GM19025 (cell line): Measurements from ENCODE around the gene MAPK12.

ENCODE experiments used
- ATAC-seq: cut with Tn5 transposase; IDR thresholded peaks from one replicate; pipeline ENCODE4 v1.9.1; 2021; ENCODE audit warnings: mild to moderate bottlenecking, low read depth, moderate library complexity; ENCODE audit not compliant: unreplicated experiment

The MAPK12 gene

GRCh38 chr22:50299785-50300619 lies 38.5 kb upstream of the MAPK12 start:
- no peak for ATAC-seq

- ATAC-seq = no peak
Measured at GRCh38 chr22:50298937-50299784, 37.7 kb upstream of the MAPK12 start.

GRCh38 chr22:50298266-50298637 lies 36.8 kb upstream of the MAPK12 start:
- ATAC-seq = no peak

GRCh38 chr22:50297510-50298265 lies 36.2 kb upstream of the MAPK12 start:
- ATAC-seq = no peak

GRCh38 chr22:50296658-50297490 lies 35.4 kb upstream of the MAPK12 start:
- no peak for ATAC-seq

- ATAC-seq = no peak
Measured at GRCh38 chr22:50294319-50294656, 32.8 kb upstream of the MAPK12 start.

- ATAC-seq = no peak
Measured at GRCh38 chr22:50293441-50294318, 32.2 kb upstream of the MAPK12 start.

- ATAC-seq = no peak
Measured at GRCh38 chr22:50292643-50293440, 31.4 kb upstream of the MAPK12 start.

GRCh38 chr22:50289942-50290630 lies 28.6 kb upstream of the MAPK12 start:
- ATAC-seq = no peak

GRCh38 chr22:50289151-50289941 lies 27.9 kb upstream of the MAPK12 start:
- ATAC-seq = no peak

GRCh38 chr22:50287731-50288130 lies 26.2 kb upstream of the MAPK12 start:
- no peak for ATAC-seq

- ATAC-seq = no peak
Measured at GRCh38 chr22:50286701-50287318, 25.3 kb upstream of the MAPK12 start.

GRCh38 chr22:50286275-50286674 lies 24.8 kb upstream of the MAPK12 start:
- ATAC-seq = no peak

- ATAC-seq = no peak
Measured at GRCh38 chr22:50285568-50286229, 24.2 kb upstream of the MAPK12 start.

- no peak for ATAC-seq
Measured at GRCh38 chr22:50284479-50284878, 23.0 kb upstream of the MAPK12 start.

GRCh38 chr22:50283821-50284220 lies 22.3 kb upstream of the MAPK12 start:
- ATAC-seq = no peak
